WTC11 (cell line): Measurements from ENCODE around the gene KIF2A. TPM values are rescaled to one million over a fixed set of nuclear protein-coding genes. Genes with fewer than 3 reads are reported as not detected.

ENCODE experiments used
- ATAC-seq: fragments of 200-7000 bp; cut with Tn5 transposase; 2 replicates; pipeline ENCODE4 v1.10.0; 2021; ENCODE audit warnings: mild to moderate bottlenecking, moderate library complexity
- CTCF ChIA-PET: fragments of 300-600 bp; sonication (Branson Sonifier 250); formaldehyde crosslinking; loops from one replicate; lab custom pipeline; 2021; ENCODE audit warnings: antibody characterized with exemption; lab: Charles Lee
- POLR2A ChIA-PET: fragments of 350-600 bp; sonication (Branson Sonifier 250); formaldehyde crosslinking; loops from one replicate; lab custom pipeline; 2021; ENCODE audit warnings: antibody characterized with exemption; lab: Charles Lee
- DNase-seq: peaks from one replicate; pipeline ENCODE4 v3.0.0; 2021; ENCODE audit warnings: low spot score
- H3K27ac Mint-ChIP-seq: 2 replicates; pipeline ENCODE4 v1.8.0; 2021; ENCODE audit warnings: mixed read lengths
- H3K27me3 Mint-ChIP-seq: 2 replicates; pipeline ENCODE4 v1.8.0; 2021; ENCODE audit warnings: low read depth, mild to moderate bottlenecking, moderate library complexity, mixed read lengths
- H3K36me3 Mint-ChIP-seq: 2 replicates; pipeline ENCODE4 v1.8.0; 2021; ENCODE audit warnings: mixed read lengths
- H3K4me1 Mint-ChIP-seq: 2 replicates; pipeline ENCODE4 v1.8.0; 2022; ENCODE audit warnings: mixed read lengths
- H3K4me3 Mint-ChIP-seq: 2 replicates; pipeline ENCODE4 v1.8.0; 2021; ENCODE audit warnings: mild to moderate bottlenecking, moderate library complexity, mixed read lengths
- H3K9me3 Mint-ChIP-seq: 2 replicates; pipeline ENCODE4 v1.8.0; 2021; ENCODE audit warnings: mixed read lengths
- ATF1 ChIP-seq: sonication (generic); formaldehyde crosslinking; IDR thresholded peaks from 2 replicates; pipeline ENCODE4 v1.8.1; 2023; ENCODE audit warnings: mild to moderate bottlenecking, moderate library complexity, missing genetic modification reagents
- CBFB ChIP-seq: sonication (generic); formaldehyde crosslinking; IDR thresholded peaks from 2 replicates; pipeline ENCODE4 v1.8.1; 2022; ENCODE audit warnings: mild to moderate bottlenecking, low read depth, missing genetic modification reagents
- CREB1 ChIP-seq: sonication (generic); formaldehyde crosslinking; IDR thresholded peaks from 2 replicates; pipeline ENCODE4 v1.8.0; 2023; ENCODE audit warnings: mild to moderate bottlenecking, missing genetic modification reagents
- CREM ChIP-seq: sonication (generic); formaldehyde crosslinking; IDR thresholded peaks from 2 replicates; pipeline ENCODE4 v1.8.1; 2022; ENCODE audit warnings: mild to moderate bottlenecking, missing genetic modification reagents, moderate library complexity
- GTF2I ChIP-seq: fragments of 250-450 bp; sonication (Bioruptor Pico); conservative IDR thresholded peaks from 2 replicates; pipeline ENCODE4 v1.4.0; 2021; ENCODE audit warnings: mild to moderate bottlenecking
- MXD4 ChIP-seq: fragments of 250-450 bp; sonication (Bioruptor Pico); IDR thresholded peaks from 2 replicates; pipeline ENCODE4 v1.8.0; 2021; ENCODE audit warnings: mild to moderate bottlenecking, moderate library complexity, borderline replicate concordance
- MYBL2 ChIP-seq: sonication (generic); formaldehyde crosslinking; IDR thresholded peaks from 2 replicates; pipeline ENCODE4 v1.8.1; 2023; ENCODE audit warnings: mild to moderate bottlenecking, moderate library complexity, missing genetic modification reagents
- NFYB ChIP-seq: sonication (generic); formaldehyde crosslinking; conservative IDR thresholded peaks from 2 replicates; pipeline ENCODE4 v1.8.0; 2022; ENCODE audit warnings: low read depth, missing genetic modification reagents
- NR2C2 ChIP-seq: sonication (generic); formaldehyde crosslinking; IDR thresholded peaks from 2 replicates; pipeline ENCODE4 v1.8.0; 2022; ENCODE audit warnings: mild to moderate bottlenecking, missing genetic modification reagents
- SP1 ChIP-seq: sonication (generic); formaldehyde crosslinking; conservative IDR thresholded peaks from 2 replicates; pipeline ENCODE4 v1.8.1; 2022; ENCODE audit warnings: missing genetic modification reagents
- TEAD1 ChIP-seq: sonication (generic); formaldehyde crosslinking; IDR thresholded peaks from 2 replicates; pipeline ENCODE4 v1.8.0; 2022; ENCODE audit warnings: mild to moderate bottlenecking, missing genetic modification reagents
- ZNF138 ChIP-seq: sonication (generic); formaldehyde crosslinking; conservative IDR thresholded peaks from 2 replicates; pipeline ENCODE4 v1.8.1; 2022; ENCODE audit warnings: mild to moderate bottlenecking, moderate library complexity, missing genetic modification reagents
- ZNF396 ChIP-seq: fragments of 250-450 bp; sonication (Bioruptor Pico); IDR thresholded peaks from 2 replicates; pipeline ENCODE4 v1.8.0; 2021; ENCODE audit warnings: mild to moderate bottlenecking, moderate library complexity, borderline replicate concordance
- ZNF671 ChIP-seq: fragments of 250-450 bp; sonication (Bioruptor Pico); IDR thresholded peaks from 2 replicates; pipeline ENCODE4 v1.8.0; 2021; ENCODE audit warnings: mild to moderate bottlenecking
- total RNA-seq: library from RNA; stranded (reverse); gene quantifications from 3 replicates; pipeline ENCODE4 v1.2.3, GENCODE V29; 2021
- TF ChIP-seq, protein P1 (sequence below): sonication (generic); formaldehyde crosslinking; IDR thresholded peaks from 2 replicates; pipeline ENCODE4 v1.8.1; 2023; ENCODE audit warnings: mild to moderate bottlenecking, missing genetic modification reagents, borderline replicate concordance
- TF ChIP-seq, protein P2 (sequence below): sonication (generic); formaldehyde crosslinking; IDR thresholded peaks from 2 replicates; pipeline ENCODE4 v1.8.0; 2023; ENCODE audit warnings: missing genetic modification reagents
- TF ChIP-seq, protein P3 (sequence below): sonication (generic); formaldehyde crosslinking; IDR thresholded peaks from 2 replicates; pipeline ENCODE4 v1.8.1; 2022; ENCODE audit warnings: low read depth, missing genetic modification reagents, borderline replicate concordance
- TF ChIP-seq, protein P4 (sequence below): sonication (generic); formaldehyde crosslinking; IDR thresholded peaks from 2 replicates; pipeline ENCODE4 v1.8.0; 2022; ENCODE audit warnings: mild to moderate bottlenecking, missing genetic modification reagents
- TF ChIP-seq, protein P5 (sequence below): fragments of 250-450 bp; sonication (Bioruptor Pico); conservative IDR thresholded peaks from 2 replicates; pipeline ENCODE4 v1.9.0; 2021; ENCODE audit warnings: mild to moderate bottlenecking
- TF ChIP-seq, protein P6 (sequence below): sonication (generic); formaldehyde crosslinking; IDR thresholded peaks from 2 replicates; pipeline ENCODE4 v1.8.1; 2022; ENCODE audit warnings: mild to moderate bottlenecking, moderate library complexity, missing genetic modification reagents
- TF ChIP-seq, protein P7 (sequence below): sonication (generic); formaldehyde crosslinking; conservative IDR thresholded peaks from 2 replicates; pipeline ENCODE4 v1.8.1; 2023; ENCODE audit warnings: mild to moderate bottlenecking, low read depth, missing genetic modification reagents, moderate library complexity
- TF ChIP-seq, protein P8 (sequence below): fragments of 250-450 bp; sonication (Bioruptor Pico); IDR thresholded peaks from 2 replicates; pipeline ENCODE4 v1.8.0; 2021; ENCODE audit warnings: mild to moderate bottlenecking

KIF2A gene
- total RNA-seq, 1 experiment from 2014 or later, result 77.8 TPM

DNA sequence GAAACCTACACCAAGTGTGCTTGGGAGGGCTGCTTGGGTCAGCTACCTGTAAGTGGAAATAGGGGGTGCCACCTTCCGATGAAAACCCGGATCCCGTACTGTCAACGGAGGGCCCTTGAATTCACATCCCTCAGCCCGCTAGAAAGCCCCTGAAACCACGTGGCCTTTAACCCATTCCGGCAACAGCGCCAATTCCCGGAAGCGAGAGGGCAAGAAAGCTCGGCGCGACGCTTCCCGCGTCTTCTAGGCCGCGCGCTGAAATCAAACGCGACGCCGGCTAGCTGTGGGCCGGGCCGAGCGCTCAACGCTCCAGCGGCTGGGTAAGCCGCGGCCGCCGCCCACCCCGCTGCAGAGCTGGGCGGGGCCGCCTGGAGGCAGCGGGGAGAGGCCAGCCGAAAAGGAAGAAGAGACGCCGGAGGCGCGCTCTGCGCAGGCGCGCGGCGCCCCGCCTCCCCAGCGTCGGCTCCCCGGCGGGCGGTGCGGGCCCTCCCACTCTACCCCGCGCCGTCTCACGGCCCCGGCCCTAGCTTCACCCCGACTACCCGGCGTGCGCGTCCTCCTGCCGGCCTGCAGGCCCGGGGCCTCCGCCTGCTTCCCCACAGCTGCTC is at the start of gene KIF2A (continued):
- TF ChIP-seq, protein P1, sequence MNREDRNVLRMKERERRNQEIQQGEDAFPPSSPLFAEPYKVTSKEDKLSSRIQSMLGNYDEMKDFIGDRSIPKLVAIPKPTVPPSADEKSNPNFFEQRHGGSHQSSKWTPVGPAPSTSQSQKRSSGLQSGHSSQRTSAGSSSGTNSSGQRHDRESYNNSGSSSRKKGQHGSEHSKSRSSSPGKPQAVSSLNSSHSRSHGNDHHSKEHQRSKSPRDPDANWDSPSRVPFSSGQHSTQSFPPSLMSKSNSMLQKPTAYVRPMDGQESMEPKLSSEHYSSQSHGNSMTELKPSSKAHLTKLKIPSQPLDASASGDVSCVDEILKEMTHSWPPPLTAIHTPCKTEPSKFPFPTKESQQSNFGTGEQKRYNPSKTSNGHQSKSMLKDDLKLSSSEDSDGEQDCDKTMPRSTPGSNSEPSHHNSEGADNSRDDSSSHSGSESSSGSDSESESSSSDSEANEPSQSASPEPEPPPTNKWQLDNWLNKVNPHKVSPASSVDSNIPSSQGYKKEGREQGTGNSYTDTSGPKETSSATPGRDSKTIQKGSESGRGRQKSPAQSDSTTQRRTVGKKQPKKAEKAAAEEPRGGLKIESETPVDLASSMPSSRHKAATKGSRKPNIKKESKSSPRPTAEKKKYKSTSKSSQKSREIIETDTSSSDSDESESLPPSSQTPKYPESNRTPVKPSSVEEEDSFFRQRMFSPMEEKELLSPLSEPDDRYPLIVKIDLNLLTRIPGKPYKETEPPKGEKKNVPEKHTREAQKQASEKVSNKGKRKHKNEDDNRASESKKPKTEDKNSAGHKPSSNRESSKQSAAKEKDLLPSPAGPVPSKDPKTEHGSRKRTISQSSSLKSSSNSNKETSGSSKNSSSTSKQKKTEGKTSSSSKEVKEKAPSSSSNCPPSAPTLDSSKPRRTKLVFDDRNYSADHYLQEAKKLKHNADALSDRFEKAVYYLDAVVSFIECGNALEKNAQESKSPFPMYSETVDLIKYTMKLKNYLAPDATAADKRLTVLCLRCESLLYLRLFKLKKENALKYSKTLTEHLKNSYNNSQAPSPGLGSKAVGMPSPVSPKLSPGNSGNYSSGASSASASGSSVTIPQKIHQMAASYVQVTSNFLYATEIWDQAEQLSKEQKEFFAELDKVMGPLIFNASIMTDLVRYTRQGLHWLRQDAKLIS (CRISPR knock-in tag), result peak; percentile 93; the same call in 1 of the 2 replicates
- TF ChIP-seq SP1 (CRISPR knock-in tag) (peak; percentile 91), NR2C2 (CRISPR knock-in tag) (peak; percentile 67), ZNF138 (CRISPR knock-in tag) (0 out of 2 replicates have a peak, but pooled peaks have one; percentile 83), MXD4 (CRISPR knock-in tag) (no peak), CBFB (CRISPR knock-in tag) (0 out of 2 replicates have a peak, but pooled peaks have one; percentile 48), CREM (CRISPR knock-in tag) (peak; percentile 83; the same call in 1 of the 2 replicates), NFYB (CRISPR knock-in tag) (peak; percentile 48), CREB1 (CRISPR knock-in tag) (peak; percentile 97), ATF1 (CRISPR knock-in tag) (0 out of 2 replicates have a peak, but pooled peaks have one; percentile 75)
- TF ChIP-seq, protein P2, sequence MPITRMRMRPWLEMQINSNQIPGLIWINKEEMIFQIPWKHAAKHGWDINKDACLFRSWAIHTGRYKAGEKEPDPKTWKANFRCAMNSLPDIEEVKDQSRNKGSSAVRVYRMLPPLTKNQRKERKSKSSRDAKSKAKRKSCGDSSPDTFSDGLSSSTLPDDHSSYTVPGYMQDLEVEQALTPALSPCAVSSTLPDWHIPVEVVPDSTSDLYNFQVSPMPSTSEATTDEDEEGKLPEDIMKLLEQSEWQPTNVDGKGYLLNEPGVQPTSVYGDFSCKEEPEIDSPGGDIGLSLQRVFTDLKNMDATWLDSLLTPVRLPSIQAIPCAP (CRISPR knock-in tag), result peak; percentile 92
- TF ChIP-seq, protein P3, sequence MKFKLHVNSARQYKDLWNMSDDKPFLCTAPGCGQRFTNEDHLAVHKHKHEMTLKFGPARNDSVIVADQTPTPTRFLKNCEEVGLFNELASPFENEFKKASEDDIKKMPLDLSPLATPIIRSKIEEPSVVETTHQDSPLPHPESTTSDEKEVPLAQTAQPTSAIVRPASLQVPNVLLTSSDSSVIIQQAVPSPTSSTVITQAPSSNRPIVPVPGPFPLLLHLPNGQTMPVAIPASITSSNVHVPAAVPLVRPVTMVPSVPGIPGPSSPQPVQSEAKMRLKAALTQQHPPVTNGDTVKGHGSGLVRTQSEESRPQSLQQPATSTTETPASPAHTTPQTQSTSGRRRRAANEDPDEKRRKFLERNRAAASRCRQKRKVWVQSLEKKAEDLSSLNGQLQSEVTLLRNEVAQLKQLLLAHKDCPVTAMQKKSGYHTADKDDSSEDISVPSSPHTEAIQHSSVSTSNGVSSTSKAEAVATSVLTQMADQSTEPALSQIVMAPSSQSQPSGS (CRISPR knock-in tag), result peak; percentile 64; the same call in 1 of the 2 replicates
- TF ChIP-seq, protein P4, sequence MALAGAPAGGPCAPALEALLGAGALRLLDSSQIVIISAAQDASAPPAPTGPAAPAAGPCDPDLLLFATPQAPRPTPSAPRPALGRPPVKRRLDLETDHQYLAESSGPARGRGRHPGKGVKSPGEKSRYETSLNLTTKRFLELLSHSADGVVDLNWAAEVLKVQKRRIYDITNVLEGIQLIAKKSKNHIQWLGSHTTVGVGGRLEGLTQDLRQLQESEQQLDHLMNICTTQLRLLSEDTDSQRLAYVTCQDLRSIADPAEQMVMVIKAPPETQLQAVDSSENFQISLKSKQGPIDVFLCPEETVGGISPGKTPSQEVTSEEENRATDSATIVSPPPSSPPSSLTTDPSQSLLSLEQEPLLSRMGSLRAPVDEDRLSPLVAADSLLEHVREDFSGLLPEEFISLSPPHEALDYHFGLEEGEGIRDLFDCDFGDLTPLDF, result peak; percentile 95
- TF ChIP-seq, protein P5, sequence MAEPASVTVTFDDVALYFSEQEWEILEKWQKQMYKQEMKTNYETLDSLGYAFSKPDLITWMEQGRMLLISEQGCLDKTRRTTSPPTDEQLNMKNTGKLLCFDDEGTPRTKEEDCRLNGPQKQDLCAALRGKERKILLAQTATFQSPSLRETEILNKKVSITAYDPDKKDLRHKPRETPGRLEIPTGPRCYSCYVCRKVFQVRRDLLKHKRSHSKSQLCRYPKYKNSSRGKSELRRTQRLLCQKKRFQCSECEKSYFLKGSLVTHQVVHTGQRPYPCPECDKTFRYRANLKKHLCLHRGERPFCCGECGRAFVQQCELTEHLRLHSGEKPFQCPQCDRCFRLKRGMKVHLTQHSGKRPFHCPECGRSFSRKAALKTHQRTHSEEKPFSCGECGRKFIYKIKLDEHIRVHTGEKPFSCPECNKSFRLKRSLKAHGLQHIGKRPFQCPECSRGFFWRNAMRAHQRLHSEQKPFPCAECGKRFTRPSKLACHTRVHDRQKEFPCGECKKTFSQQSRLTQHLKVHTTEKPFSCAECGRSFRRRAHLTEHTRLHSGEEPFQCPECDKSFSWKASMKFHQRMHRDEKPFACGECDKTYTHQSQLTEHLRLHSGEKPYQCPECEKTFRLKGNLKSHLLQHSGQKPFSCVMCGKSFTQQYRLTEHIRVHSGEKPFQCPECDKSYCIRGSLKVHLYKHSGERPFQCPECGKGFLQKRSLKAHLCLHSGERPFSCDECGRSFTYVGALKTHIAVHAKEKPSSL (CRISPR knock-in tag), result no peak
- TF ChIP-seq, protein P6, sequence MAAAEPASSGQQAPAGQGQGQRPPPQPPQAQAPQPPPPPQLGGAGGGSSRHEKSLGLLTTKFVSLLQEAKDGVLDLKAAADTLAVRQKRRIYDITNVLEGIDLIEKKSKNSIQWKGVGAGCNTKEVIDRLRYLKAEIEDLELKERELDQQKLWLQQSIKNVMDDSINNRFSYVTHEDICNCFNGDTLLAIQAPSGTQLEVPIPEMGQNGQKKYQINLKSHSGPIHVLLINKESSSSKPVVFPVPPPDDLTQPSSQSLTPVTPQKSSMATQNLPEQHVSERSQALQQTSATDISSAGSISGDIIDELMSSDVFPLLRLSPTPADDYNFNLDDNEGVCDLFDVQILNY (CRISPR knock-in tag), result peak; percentile 99

DNA sequence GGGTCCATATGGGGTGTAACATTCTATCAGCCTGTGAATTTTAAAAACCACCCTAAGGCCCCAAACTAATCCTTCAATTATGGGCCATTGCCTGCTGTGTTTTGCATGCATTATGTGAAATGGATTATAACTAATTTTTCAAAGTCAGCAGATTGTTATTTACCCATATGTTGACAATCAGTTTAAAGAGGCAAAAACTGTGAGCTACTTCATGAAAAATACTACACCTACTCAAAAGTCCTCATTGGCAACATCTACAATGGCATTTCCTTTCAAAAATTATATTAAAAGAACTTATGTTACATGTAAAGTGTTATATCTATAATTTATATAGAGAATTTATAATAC is 49.0 kb upstream of the KIF2A start:
- ChIA-PET POLR2A (no interaction called here), CTCF (no interaction called here)
- no peak overlapping the region for H3K27ac Mint-ChIP-seq
- DNase-seq, result no peak
- H3K9me3 Mint-ChIP-seq, result peaks cover 6% of the 10 kb centered on the region; the same call in 1 of the 2 replicates
- H3K4me3 Mint-ChIP-seq, result no peak overlapping the region
- peaks cover 4% of the 10 kb centered on the region for H3K4me1 Mint-ChIP-seq
- H3K27me3 Mint-ChIP-seq, result no peaks in the 10 kb centered on the region
- H3K36me3 Mint-ChIP-seq, result no peaks in the 10 kb centered on the region
- ATAC-seq, result no peak
- TF ChIP-seq TEAD1 (CRISPR knock-in tag) (no peak), ZNF138 (CRISPR knock-in tag) (no peak), ZNF671 (CRISPR knock-in tag) (no peak), ZNF396 (CRISPR knock-in tag) (no peak), GTF2I (CRISPR knock-in tag) (no peak), MYBL2 (CRISPR knock-in tag) (no peak)
- TF ChIP-seq, protein P7, sequence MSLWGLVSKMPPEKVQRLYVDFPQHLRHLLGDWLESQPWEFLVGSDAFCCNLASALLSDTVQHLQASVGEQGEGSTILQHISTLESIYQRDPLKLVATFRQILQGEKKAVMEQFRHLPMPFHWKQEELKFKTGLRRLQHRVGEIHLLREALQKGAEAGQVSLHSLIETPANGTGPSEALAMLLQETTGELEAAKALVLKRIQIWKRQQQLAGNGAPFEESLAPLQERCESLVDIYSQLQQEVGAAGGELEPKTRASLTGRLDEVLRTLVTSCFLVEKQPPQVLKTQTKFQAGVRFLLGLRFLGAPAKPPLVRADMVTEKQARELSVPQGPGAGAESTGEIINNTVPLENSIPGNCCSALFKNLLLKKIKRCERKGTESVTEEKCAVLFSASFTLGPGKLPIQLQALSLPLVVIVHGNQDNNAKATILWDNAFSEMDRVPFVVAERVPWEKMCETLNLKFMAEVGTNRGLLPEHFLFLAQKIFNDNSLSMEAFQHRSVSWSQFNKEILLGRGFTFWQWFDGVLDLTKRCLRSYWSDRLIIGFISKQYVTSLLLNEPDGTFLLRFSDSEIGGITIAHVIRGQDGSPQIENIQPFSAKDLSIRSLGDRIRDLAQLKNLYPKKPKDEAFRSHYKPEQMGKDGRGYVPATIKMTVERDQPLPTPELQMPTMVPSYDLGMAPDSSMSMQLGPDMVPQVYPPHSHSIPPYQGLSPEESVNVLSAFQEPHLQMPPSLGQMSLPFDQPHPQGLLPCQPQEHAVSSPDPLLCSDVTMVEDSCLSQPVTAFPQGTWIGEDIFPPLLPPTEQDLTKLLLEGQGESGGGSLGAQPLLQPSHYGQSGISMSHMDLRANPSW (CRISPR knock-in tag), result no peak
- TF ChIP-seq, protein P8, sequence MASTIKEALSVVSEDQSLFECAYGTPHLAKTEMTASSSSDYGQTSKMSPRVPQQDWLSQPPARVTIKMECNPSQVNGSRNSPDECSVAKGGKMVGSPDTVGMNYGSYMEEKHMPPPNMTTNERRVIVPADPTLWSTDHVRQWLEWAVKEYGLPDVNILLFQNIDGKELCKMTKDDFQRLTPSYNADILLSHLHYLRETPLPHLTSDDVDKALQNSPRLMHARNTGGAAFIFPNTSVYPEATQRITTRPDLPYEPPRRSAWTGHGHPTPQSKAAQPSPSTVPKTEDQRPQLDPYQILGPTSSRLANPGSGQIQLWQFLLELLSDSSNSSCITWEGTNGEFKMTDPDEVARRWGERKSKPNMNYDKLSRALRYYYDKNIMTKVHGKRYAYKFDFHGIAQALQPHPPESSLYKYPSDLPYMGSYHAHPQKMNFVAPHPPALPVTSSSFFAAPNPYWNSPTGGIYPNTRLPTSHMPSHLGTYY, result no peak
